HepG2 (cell line): ENCODE data around the gene MRPL20. TPM values are rescaled to one million over a fixed set of nuclear protein-coding genes. Genes with fewer than 3 reads are reported as not detected.
A peak's percentile ranks its signal among the peaks of the same experiment; 100 is the strongest.

ENCODE experiments used
- ATAC-seq: fragments of 200-7000 bp; cut with Tn5 transposase; 3 replicates; pipeline ENCODE4 v1.9.1; 2020; ENCODE audit warnings: mild to moderate bottlenecking, moderate library complexity
- BruUV-seq: library from RNA; stranded (reverse); fragments of 400-500 nt; replicated peaks from 2 replicates; lab custom pipeline; 2021; lab: Mats Ljungman, UMichigan
- CTCF ChIA-PET: fragments of 300-600 bp; formaldehyde crosslinking; extraction: SDS; loops from one replicate; lab custom pipeline; 2021; ENCODE audit warnings: low total read pairs, inconsistent platforms, low intra/inter-chr PET ratio; lab: Yijun Ruan, JAX
- POLR2A ChIA-PET: fragments of 350-600 bp; sonication (Branson Sonifier 250); formaldehyde crosslinking; loops from one replicate; lab custom pipeline; 2020; ENCODE audit warnings: antibody characterized with exemption, inconsistent platforms; lab: Yijun Ruan, JAX
- DNase-seq: peaks from one replicate; pipeline ENCODE4 v3.0.0-alpha.2; 2015; ENCODE audit warnings: low spot score
- FAIRE-seq: peaks from 3 replicates; lab custom pipeline; 2011; peaks lifted over from hg19 to GRCh38; lab: Jason Lieb, UNC
- H2AFZ ChIP-seq: one replicate; pipeline ENCODE4 v1.6.1; 2011; ENCODE audit warnings: low read length, inconsistent platforms
- H3K27ac ChIP-seq: fragments of 300-600 bp; 3 replicates; pipeline ENCODE4 v1.8.0; 2011; ENCODE audit warnings: mixed run types, mild to moderate bottlenecking, mixed read lengths, low read length, inconsistent platforms; ENCODE audit not compliant: insufficient read depth; ENCODE audit errors: extremely low read length
- H3K27me3 ChIP-seq, 2 experiments: fragments of 200-600 bp in 1 of 2; 2 replicates in 1 of 2; 3 replicates in 1 of 2; pipeline versions ENCODE4 v1.6.0 to v1.8.0; 2011; ENCODE audit warnings: low read length in 2 of 2, mild to moderate bottlenecking in 2 of 2, moderate library complexity in 2 of 2, inconsistent platforms in 1 of 2; ENCODE audit not compliant: insufficient read depth in 2 of 2, control insufficient read depth in 1 of 2
- H3K36me3 ChIP-seq, 2 experiments: fragments of 200-600 bp in 1 of 2; replicated peaks in 1 of 2; 2 replicates in 1 of 2; 3 replicates in 1 of 2; pipeline versions ENCODE4 v1.5.1 to v1.8.0; 2011; ENCODE audit warnings: low read length in 2 of 2, inconsistent platforms in 1 of 2; ENCODE audit not compliant: insufficient read depth in 2 of 2, control insufficient read depth in 1 of 2
- H3K4me1 ChIP-seq: 2 replicates; pipeline ENCODE4 v1.5.1; 2012; ENCODE audit warnings: low read length, inconsistent platforms; ENCODE audit not compliant: insufficient read depth
- H3K4me2 ChIP-seq: 2 replicates; pipeline ENCODE4 v1.6.0; 2011; ENCODE audit warnings: low read depth, low read length, inconsistent platforms
- H3K4me3 ChIP-seq, 3 experiments: fragments of 200-600 bp in 1 of 3; sonication (generic), shearing (Covaris generic) in 1 of 3; replicated peaks in 1 of 3; 2 replicates each; pipeline ENCODE4 v1.5.1; 2011 to 2016; ENCODE audit warnings: low read length in 3 of 3, inconsistent platforms in 2 of 3, low read depth in 2 of 3, mild to moderate bottlenecking in 2 of 3, control low read depth in 1 of 3, mixed read lengths in 1 of 3; ENCODE audit not compliant: insufficient read depth in 1 of 3
- H3K79me2 ChIP-seq: one replicate; pipeline ENCODE4 v1.6.1; 2011; ENCODE audit warnings: low read length, inconsistent platforms; ENCODE audit not compliant: insufficient read depth
- H3K9ac ChIP-seq: 2 replicates; pipeline ENCODE4 v1.6.0; 2011; ENCODE audit warnings: mild to moderate bottlenecking, low read depth, low read length, inconsistent platforms; ENCODE audit not compliant: insufficient read depth
- H3K9me3 ChIP-seq: 2 replicates; pipeline ENCODE4 v1.5.1; 2012; ENCODE audit warnings: mild to moderate bottlenecking, low read length
- H4K20me1 ChIP-seq: 2 replicates; pipeline ENCODE4 v1.6.0; 2011; ENCODE audit warnings: inconsistent platforms, mild to moderate bottlenecking, low read length, moderate library complexity; ENCODE audit not compliant: insufficient read depth
- HES4 ChIP-seq: sonication (generic); formaldehyde crosslinking; IDR thresholded peaks from 2 replicates; pipeline ENCODE4 v1.9.0; 2021; ENCODE audit warnings: mild to moderate bottlenecking, missing genetic modification reagents, borderline replicate concordance
- RBFOX2 ChIP-seq: fragments of 200-400 bp; formaldehyde crosslinking; IDR thresholded peaks from 2 replicates; pipeline ENCODE4 v1.6.1; 2017; ENCODE audit warnings: low read depth, mild to moderate bottlenecking, low read length
- ZBTB34 ChIP-seq: sonication (generic); formaldehyde crosslinking; IDR thresholded peaks from 2 replicates; pipeline ENCODE4 v1.8.0; 2022; ENCODE audit warnings: mild to moderate bottlenecking, missing genetic modification reagents
- ZNF644 ChIP-seq: IDR thresholded peaks from 2 replicates; pipeline ENCODE4 v1.6.1; 2016; ENCODE audit warnings: low read depth
- ZNF646 ChIP-seq: sonication (generic); formaldehyde crosslinking; IDR thresholded peaks from 2 replicates; pipeline ENCODE4 v1.9.0; 2021; ENCODE audit warnings: mild to moderate bottlenecking, missing genetic modification reagents
- WGBS: methylation state at CpG from one replicate; pipeline ENCODE4 v1.1.6; 2017; ENCODE audit warnings: low lambda C conversion rate; 5-methylcytosine and 5-hydroxymethylcytosine counted together
- in situ Hi-C: cut with HindIII; loops from 2 replicates; pipeline ENCODE4 v1.10.0; 2017; ENCODE audit warnings: low pct_unique_long_range_greater_than_20kb; ENCODE audit not compliant: extremely low pct_ligation_motif_present
- intact Hi-C: fragments of 100-400 bp; cut with micrococcal nuclease; formaldehyde crosslinking; loops from one replicate; pipeline ENCODE4 v1.10.0; 2022; ENCODE audit not compliant: unreplicated experiment
- polyA plus RNA-seq, 8 experiments: library from polyadenylated mRNA; depleted of rRNA in 3 of 8; stranded (reverse) in 7 of 8; unstranded in 1 of 8; fragments of >200 nt; fragmentation: Illumina TruSeq in 4 of 8; extraction: Trizol in 4 of 8; gene quantifications; 2 replicates each; pipeline versions ENCODE4 v1.2.1 to v1.2.3, GENCODE V29; 2011 to 2016; ENCODE audit warnings: low read depth in 4 of 8, missing spikeins in 1 of 8, mixed read lengths in 1 of 8; ENCODE audit not compliant: insufficient read depth in 1 of 8
- total RNA-seq, 5 experiments: library from RNA; depleted of rRNA; stranded (reverse); fragments of >200 nt; fragmentation: Illumina TruSeq; extraction: Trizol; gene quantifications; 2 replicates each; pipeline ENCODE4 v1.2.3, GENCODE V29; 2016; ENCODE audit warnings: low read depth in 1 of 5

MRPL20 gene
- total and polyA plus RNA-seq, 2 of the 13 experiments (the other 11 are each of a cell fraction or from before 2014, with no cell fraction given) = 59.2 to 127 TPM

GRCh38 chr1:1356796-1357401 lies 50.2 kb downstream of the MRPL20 start (continued):
- TF ChIP-seq ZNF646 (CRISPR knock-in tag) (no peak), RBFOX2 (peak; percentile 59)

- POLR2A ChIA-PET = no interaction called here
- DNase-seq (no peak), FAIRE-seq (no peak), ATAC-seq (no peak)
- Histone ChIP-seq H3K79me2 (peaks cover 4% of the 10 kb centered on the region), H3K9ac (peak overlapping the region; percentile 80; the same call in 1 of the 2 replicates), H3K4me3 (peak overlapping the region; percentile 69 to 74 (median 71); a peak in 4 of 6 replicates), H3K36me3 (no peaks in the 10 kb centered on the region), H3K27ac (no peak overlapping the region), H3K27me3 (no peaks in the 10 kb centered on the region), H3K4me1 (peaks cover 60% of the 10 kb centered on the region), H2AFZ (no peak overlapping the region), H3K9me3 (no peaks in the 10 kb centered on the region), H4K20me1 (no peaks in the 10 kb centered on the region), H3K4me2 (peak overlapping the region; percentile 92)
- BruUV-seq = no TSS peak
- intact Hi-C loops = no loop called here
- in situ Hi-C loops = no loop called here
- CTCF ChIA-PET = no interaction called here
- 67% methylated on average over 8 of the region's 8 CpGs for WGBS
- TF ChIP-seq ZBTB34 (CRISPR knock-in tag) (no peak), HES4 (no peak), ZNF644 (CRISPR knock-in tag) (no peak)
These were observed 50.8 kb downstream of the MRPL20 start for GRCh38 chr1:1356166-1356795.
